C1 segment of cervical spinal cord (tissue), 14 donors: ENCODE data around the gene SSU72.

Experiments
- DNase-seq, 14 donors: peaks; one replicate each; lab custom pipeline; 2025; lab: John Stamatoyannopoulos, UW

Gene SSU72

DNA sequence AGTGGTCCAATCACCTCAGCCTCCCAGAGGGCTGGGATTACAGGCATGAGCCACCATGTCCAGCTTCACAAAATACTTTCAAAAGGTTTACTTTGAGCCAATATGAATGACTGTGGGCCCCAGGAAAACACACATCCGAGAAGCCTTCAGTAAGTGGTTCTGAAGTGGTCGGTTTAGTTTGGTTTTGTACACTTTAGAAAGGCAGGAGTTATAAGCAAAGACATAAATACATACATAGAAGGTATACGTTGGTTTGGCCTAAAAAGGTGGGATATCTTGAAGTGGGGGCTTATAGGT lies 37.4 kb upstream of the SSU72 start:
- DNase-seq, result no peak

DNA sequence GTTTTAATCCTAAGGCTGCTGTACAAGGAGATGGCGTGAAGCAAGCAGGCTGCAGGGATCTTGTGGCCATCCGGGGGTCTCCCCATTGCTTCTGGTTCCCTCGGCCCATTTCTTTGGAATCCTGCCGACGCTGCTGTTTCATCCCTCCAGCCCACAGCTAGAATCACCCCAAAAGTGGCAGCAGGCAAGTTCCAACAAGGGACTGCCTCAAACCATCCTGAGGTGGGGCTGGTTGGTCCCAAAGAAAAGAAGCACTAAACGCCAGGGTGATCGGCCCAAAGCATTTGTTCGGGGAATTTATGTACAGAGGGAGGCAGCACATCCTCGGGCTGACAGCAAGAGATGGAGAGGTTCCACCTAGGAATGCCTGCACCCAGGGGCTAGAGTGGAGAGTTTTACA lies 36.1 kb upstream of the SSU72 start:
- no peak for DNase-seq

DNA sequence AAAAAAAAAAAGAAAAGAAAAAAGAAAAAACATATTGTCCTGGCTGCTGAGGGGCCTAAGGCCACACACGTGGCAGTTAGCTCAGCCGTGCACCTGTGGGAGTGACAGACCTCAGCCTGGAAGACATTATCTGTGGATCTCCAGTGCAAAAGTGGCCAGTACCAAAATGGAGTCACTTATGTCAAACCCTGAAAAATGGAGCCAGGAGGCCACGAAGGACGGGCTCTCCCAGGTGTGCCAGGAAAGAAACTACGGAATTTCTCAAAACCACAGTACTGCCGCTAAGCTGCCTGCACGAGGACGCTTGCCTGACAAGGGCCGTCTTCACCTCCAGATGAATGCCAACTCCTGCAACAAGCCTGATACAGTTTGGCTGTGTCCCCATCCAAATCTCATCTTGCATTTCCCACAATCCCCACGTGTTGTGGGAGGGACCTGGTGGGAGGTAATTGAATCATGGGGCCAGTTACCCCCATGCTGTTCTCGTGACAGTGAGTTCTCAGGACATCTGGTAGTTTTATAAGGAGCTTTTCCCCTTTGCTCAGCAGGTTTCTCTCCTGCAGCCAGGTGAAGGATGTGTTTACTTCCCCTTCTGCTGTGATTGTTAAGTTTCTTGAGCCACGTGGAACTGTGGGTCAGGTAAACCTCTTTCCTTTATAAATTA lies 35.3 kb upstream of the SSU72 start:
- no peak for DNase-seq

DNA sequence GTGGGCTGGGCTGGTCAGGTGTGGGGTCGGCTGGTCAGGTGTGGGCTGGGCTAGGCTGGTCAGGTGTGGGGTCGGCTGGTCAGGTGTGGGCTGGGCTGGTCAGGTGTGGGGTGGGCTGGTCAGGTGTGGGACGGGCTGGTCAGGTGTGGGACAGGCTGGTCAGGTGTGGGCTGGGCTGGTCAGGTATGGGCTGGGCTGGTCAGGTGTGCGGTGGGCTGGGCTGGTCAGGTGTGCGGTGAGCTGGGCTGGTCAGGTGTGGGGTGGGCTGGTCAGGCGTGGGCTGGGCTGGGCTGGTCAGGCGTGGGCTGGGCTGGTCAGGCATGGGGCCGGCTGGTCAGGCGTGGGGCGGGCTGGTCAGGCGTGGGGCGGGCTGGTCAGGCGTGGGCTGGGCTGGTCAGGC lies 31.6 kb upstream of the SSU72 start:
- DNase-seq, result no peak

DNA sequence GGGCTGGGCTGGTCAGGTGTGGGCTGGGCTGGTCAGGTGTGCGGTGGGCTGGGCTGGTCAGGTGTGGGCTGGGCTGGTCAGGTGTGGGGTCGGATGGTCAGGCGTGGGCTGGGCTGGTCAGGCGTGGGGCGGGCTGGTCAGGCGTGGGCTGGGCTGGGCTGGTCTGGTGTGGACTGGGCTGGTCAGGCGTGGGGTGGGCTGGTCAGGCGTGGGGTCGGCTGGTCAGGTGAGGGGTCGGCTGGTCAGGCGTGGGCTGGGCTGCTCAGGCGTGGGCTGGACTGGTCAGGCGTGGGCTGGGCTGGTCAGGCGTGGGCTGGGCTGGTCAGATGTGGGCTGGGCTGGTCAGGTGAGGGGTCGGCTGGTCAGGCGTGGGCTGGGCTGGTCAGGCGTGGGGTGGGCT lies 31.1 kb upstream of the SSU72 start:
- DNase-seq, result no peak

DNA sequence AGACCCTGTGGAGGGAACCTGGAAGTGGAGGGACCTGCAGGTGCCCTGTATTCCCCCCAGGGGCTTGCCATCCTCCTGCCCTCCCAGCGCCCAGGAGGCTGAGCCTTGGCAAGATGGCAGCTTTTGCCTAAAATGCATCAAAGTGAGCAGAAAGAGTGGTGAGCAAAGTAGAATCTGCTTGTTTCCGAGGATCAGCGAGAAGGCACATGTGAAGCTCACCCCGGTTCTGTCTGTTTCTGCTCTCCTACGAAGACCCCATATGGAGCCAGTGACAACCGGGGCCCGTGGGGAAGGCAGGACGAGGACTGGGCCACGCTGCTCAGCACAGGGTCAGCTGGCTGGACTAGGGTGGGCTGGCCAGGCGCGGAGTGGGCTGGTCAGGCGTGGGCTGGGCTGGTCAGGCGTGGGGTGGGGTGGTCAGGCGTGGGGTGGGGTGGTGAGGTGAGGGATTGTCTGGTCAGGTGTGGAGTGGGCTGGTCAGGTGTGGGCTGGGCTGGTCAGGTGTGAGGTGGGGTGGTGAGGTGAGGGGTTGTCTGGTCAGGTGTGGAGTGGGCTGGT lies 30.4 kb upstream of the SSU72 start:
- no peak for DNase-seq

DNA sequence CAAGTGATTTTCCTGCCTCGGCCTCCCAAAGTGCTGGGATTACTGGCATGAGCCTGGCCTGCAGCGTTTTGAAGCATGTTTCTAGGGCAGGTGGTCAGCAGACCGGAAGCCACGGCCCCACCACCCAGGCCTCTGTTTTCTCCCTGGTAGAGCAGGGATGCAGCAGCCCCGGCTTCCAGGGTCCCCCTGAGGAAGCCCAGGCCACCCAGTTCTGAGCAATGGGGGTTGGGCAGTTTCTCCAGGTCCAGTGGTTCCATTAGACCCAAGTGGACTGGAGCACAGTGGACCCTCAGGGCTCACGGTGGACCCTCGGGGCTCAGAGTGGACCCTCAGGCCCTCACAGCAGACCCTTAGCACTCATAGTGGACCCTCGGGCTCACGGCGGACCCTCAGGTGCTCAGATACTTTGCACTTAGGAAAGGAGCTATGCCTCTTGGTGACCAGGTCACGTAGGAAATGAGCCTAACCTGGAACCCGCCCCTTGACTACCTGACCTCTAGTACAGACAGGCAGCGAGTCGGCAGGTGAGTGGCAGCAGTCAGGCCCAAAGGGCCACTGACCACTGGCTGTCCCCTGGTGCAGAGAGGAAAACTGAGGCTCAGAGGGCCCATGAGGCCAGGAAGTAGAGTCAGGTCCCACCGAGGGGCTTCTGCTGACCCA lies 29.8 kb upstream of the SSU72 start:
- no peak for DNase-seq

DNA sequence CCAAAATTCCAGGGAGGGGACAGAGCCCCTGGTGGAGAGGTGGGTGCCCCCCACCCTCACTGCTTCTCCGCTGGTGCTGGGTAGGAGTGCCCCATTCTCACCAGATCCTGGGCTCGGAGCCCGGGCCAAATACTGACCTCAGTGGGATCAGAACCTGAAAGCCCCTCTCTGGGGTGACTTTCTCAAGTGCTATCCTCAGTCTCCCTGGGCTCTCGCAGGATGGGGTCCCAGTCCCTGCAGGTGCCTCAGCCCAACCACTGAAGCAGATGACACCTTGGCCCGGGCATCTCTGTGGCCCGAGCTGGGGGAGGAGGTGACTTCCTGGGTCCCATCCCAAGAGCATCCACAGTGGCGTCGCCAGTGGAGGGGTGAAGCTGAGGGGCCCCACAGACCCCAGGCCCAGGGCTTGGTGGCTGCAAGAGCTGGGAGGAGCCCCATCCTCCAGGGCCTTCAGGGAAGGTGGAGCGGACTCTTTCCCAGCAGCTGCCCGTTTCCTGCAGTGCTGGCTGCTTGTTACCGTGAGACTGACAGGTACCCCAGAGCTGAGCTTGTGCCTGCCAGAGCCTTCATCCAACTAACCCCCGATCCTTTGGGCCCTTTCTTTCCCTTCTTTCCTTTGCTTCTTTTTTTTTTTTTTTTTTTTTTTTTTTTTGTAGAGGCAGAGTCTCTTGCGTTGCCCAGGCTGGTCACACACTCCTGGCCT lies 29.2 kb upstream of the SSU72 start:
- DNase-seq, result no peak

DNA sequence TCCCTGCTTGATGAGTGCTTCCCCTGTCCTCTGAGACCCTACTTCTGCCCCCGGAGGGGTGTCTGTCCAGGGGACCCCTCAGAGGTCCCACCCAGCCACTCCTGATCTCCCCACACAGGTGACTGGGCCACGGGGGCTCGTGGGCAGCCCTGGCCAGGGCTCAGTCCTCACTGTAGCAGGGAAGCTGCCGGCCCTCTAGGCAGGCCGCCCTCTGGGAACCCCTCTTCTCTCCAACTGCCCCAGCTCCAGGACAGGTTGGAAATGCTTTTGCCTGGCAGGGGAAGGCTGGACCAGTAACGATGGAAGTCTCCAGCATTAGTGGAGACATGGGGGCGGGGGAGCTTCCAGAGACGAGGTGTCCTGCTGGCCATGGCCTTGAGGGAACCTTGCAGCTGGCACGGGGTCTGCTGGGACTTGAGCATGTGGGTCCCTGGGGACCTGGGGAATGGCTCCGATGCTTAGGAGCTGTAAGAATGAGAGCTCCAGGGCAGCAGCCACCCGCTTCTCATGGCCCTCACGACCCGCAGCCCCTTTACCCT lies 28.4 kb upstream of the SSU72 start:
- DNase-seq, result no peak

DNA sequence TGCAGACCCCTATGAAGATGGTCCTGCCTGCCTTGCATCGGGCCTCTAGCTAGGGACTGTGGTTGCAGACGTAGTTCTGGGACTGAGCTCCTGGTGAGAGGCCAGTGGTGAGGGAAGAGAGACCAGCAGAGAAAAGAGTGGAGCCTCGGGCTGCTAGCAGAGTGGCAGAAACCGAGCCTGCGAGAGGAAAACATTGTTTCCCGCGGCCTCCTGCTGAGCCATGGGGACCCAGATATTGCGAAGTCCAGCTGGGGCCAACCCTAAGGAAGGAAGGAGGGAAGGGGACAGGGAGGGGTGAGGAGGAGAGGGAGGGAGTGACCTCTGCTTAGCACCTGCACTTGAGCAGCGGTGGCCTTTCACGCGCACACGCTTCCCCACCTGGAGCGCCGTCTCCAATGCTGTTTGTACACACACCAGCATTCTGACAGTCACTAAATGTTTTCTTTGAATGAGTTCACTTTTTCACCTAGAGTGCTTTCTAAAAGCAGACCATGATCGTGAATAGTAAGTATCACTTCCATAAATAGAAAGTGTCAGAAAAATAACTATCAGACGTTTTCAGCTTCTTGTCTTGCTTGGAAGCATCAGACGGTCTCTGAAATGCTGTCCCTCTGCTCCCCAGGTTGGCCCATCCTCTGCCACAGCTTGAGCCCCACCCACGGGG lies 27.8 kb upstream of the SSU72 start:
- DNase-seq, result no peak

DNA sequence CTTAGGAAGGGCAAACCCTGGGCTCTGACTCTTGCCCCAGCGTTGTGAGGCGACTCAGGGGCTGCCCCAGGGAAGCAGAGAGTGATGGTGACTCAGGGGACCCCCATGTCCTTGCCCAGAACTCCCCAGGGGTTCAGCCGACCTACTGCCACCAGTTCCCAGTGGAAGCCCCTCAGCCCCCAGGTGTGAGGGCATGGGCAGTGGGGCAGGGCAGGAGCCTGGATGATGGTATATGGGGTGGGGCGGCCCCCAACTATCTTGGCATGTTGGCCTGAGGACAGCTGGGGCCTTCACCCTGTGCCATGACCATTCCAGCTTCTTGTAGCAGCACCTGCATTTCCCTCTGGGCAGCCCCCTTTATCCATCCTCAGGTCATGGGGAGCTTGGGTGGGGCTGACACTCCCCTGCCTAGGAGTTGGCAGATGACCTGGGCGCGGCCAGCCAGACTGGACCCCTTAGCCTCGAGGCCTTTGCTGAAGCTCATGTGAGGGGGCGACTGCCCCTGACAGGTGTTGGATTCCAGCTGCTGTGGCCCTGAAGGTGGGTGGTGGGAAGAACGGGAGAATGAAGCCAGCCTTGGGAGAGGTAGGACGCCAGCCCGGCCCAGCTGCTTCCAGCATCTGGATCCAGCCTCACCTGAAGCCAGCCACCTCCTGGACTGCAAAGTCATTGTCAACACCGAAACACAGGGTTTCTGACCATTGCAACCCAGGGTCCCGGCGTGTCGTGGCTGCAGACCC lies 27.1 kb upstream of the SSU72 start:
- DNase-seq, result no peak

DNA sequence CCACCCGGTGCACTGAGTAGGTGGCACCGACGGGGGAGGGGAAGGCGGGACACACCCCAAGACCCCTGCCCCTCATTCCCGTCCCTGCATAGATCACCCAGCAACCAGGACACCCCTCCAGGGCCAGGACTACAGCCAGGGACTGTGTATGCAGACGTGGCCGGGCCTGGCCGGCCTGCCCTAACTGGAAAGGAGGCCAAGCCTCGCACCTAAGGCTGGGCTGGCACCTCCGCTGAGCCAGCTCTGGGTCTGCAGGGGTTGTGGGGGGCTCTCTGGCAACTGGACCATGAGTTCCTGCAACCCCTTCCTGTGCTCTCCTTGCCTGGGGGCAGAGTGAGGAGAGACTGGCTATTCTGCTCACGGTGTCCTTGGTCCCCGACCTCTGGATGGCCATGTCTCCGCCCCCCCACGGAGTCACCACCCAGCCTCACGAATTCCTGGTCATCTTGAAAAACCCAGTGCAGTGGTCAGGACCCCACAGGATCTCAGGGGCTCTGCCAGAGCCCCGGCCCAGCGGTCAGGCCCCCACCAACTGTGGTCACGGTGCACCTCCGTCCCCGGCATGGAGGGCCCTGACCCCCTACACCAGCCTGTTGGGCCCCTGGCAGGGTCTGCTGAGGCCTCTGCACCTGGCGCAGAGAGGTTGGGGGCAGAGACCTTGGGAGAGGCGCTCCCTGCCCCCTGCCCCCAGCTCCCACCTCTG lies 26.3 kb upstream of the SSU72 start:
- DNase-seq, result no peak

DNA sequence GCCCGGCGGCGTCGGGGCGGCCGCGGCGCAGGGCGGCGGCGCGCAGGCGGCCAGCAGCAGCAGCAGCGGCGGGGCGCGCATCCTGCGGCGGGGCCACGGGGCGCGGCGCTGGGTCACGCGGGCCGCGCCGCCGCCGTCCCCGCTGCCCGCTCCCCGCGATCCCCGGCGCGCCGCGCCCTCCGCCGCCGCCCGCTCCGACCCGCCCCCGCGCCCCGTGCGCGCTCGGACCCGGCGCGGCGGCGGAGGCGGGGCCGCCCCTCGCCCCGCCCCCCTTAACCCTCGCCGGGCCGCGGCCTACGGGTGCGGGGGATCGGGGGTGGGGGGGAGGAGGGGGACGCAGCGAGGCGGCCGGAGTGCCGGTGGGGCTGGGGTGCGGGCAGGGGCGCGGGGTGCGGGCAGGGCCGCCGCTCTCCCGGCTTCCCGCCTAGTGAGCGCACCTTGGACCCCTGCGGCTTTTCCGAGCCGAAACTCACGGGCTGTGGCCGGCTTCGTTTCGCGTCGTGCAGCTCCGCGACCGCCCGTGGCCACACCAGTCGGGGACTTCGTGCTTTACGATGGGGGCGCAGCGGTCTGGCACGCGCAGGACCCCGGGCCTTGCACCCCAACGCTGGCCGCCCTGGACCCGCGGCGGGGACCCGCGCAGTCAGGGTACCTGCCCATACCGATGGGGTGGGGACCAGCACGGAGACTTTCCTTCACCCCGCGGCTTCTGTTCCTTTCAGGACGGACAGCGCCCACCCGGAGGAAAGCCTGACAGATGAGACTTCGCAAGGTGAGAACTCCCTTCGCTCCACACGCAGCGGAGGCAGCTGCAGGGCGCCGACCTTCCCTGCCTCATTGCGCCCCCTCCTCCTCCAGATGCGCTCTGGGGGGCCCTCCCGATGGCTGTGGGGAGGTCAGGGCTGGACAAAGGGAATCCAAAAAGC lies 25.5 kb upstream of the SSU72 start, which contains the start of gene FNDC10:
FNDC10 (minus strand) TSS at position 201 of the 926 bp plus-strand sequence; CDS start at position 81, 120 bp downstream.
- DNase-seq, result no peak

DNA sequence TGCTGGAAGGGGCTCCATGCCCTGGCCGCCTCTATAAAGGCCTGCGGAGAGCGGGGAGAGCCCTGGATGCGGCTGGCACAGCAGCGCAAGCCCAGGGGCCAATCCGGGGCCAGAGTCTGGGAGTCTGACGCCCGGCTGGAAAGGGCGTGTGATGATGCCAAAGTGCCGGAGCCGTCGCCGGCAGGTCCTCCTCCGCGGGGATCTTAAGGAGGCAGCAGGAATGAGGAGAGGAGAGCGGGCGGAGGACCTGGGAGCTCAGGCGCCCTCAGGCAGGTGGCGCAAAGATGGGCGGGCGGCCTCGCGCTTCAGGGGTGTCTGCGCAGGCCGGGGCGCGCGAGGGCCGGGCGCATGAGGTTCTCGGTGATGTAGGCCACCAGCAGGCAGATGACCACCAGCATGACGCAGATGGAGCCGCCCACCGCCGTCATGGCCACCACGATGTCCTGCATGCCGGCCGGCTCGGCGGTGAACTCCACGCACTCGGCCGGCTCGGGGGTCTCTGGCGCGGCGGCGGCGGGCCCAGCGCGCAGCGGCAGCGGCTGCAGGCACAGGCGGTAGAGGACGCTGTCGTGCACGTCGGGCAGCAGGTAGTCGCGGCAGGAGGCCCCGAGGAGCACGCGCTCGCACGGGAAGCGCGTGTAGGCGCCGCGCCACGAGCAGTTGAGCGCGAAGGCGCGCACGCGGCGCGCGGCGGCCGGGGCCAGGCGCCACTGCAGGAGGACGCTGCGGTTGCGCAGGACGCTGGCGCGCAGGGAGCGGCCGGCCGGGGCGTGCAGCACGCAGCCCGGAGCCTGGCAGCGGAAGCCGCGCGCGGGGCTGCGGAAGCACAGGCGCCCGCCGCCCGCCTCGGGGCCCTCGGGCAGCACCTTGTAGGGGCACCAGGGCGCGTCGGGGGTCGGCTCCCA lies 24.6 kb upstream of the SSU72 start:
- DNase-seq, result peak in 1 of 14 donors; percentile 17

DNA sequence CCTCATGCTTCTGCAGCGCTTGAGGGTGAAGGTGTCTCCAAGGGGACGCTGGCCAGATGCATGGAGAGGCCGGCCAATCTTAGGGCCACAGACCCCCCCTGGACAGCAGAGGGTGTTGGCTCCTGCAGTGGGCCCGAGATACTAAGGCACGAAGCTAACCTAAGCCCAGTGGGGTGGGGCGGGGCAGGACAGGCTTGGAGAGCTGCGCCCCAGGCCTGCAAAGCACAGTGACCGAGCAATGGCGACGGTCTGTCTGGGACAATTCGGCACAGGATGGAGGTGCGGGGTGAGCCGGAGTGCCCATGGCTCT lies 24.0 kb upstream of the SSU72 start:
- DNase-seq, result no peak

DNA sequence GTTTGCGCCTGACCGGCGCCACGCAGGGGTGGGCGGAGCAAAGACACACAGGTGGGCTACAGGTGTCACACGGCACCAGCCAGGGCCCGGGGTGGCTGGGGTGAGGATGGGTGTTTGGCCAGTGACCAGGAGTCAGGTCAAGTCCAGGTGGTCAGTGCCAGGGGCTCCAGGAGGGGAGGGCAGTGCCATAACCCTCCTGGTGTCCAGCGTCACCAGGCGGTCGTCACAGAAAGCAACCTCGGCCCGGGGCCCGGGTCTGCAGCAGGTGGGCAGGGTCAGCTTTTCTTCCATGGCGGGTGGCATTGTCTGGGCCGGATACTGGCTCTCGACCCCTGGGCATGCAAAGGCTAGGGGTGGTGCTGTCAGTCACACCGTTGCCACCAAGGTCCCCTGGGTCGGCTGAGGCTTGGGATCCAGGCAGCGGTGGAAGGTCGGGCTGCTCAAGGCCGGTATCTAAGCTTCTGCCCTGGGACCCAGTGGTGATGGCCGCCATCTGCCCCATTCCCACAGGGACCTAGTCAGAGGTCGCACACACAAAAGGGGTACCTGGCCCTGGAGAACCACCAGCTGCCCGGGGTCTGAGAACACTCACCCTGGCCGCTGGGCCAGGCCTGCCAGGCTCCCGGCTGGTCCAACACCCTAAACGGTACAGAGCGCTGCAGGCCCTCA lies 23.5 kb upstream of the SSU72 start:
- no peak for DNase-seq

DNA sequence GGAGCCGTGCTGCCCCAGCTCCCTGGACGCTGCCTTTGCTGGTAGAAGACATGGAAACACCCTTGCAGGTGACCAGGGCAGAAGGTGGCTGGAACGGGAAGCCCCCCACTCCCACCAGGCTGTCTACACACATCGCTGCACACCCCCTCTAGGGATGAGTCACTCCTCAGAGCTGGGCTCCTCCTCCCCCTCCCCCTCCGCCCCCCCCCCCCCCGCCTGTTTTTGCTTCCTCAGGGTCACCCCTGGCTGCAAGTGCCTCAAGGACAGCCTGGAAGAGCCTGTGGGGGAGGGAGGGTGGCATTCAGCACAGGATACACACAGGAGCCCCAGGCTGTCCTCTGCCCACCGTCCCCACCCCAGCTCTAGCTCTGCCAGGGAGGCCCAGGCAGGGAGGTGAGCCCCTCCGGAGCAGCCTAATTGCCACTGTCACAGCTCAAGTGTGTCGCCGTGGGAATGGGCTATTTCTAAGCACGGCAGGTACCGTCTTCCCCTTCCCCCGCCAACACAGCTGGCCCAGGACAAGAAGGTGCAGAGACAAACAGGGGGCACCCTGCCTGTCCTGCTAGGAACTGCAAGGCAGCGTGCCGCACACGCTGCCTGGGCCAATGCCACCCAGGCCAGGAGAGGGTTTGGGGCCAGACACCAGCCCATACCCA lies 22.7 kb upstream of the SSU72 start:
- DNase-seq, result no peak
